Skeletal muscle satellite cell (primary cell): ENCODE measurements around the gene KRTAP5-2.
"Not testable (repeated sequence)": the region's sequence is repeated elsewhere in the genome, so short reads cannot be mapped to it uniquely, and the experiment has no call there.

Source experiments
- H3K27me3 ChIP-seq: 2 replicates; pipeline ENCODE4 v1.7.0; 2013; ENCODE audit warnings: low read length; ENCODE audit not compliant: control insufficient read depth, insufficient read depth
- H3K36me3 ChIP-seq: 2 replicates; pipeline ENCODE4 v1.7.0; 2013; ENCODE audit warnings: mild to moderate bottlenecking, control low read depth, low read length; ENCODE audit not compliant: insufficient read depth
- H3K4me1 ChIP-seq: 2 replicates; pipeline ENCODE4 v1.7.0; 2013; ENCODE audit warnings: low read length; ENCODE audit not compliant: control insufficient read depth, insufficient read depth
- H3K4me2 ChIP-seq: 2 replicates; pipeline ENCODE4 v1.7.0; 2013; ENCODE audit warnings: mild to moderate bottlenecking, low read length
- H3K4me3 ChIP-seq: 2 replicates; pipeline ENCODE4 v1.7.0; 2013; ENCODE audit warnings: low read length
- H3K9ac ChIP-seq: 2 replicates; pipeline ENCODE4 v1.7.0; 2013; ENCODE audit warnings: mild to moderate bottlenecking, low read depth, low read length, moderate library complexity
- H3K9me3 ChIP-seq: replicated peaks from 2 replicates; pipeline ENCODE4 v1.7.0; 2013; ENCODE audit warnings: mild to moderate bottlenecking, control low read depth, low read length

KRTAP5-2 gene

GRCh38 chr11:1600626-1601025, 2.5 kb upstream of the KRTAP5-2 start:
- H3K4me1 ChIP-seq = no peaks in the 10 kb centered on the region
- no peak overlapping the region for H3K4me3 ChIP-seq
- no peak overlapping the region for H3K4me2 ChIP-seq
- no peaks in the 10 kb centered on the region for H3K36me3 ChIP-seq
- H3K9me3 ChIP-seq = no peaks in the 10 kb centered on the region
- no peak overlapping the region for H3K9ac ChIP-seq
- peaks cover 75% of the 10 kb centered on the region for H3K27me3 ChIP-seq

- no peaks in the 10 kb centered on the region for H3K4me1 ChIP-seq
- no peak overlapping the region for H3K4me3 ChIP-seq
- no peak overlapping the region for H3K4me2 ChIP-seq
- H3K9me3 ChIP-seq = no peaks in the 10 kb centered on the region
- H3K9ac ChIP-seq = no peak overlapping the region
- no peaks in the 10 kb centered on the region for H3K36me3 ChIP-seq
- peaks cover 79% of the 10 kb centered on the region for H3K27me3 ChIP-seq
These were observed 722 bp upstream of the KRTAP5-2 start for GRCh38 chr11:1598816-1599215.

- not testable (repeated sequence) for H3K4me1 ChIP-seq, H3K9me3 ChIP-seq, H3K9ac ChIP-seq, H3K4me3 ChIP-seq, H3K4me2 ChIP-seq, H3K36me3 ChIP-seq
- peaks cover 81% of the 10 kb centered on the region for H3K27me3 ChIP-seq
These were observed 312 bp upstream of the KRTAP5-2 start for GRCh38 chr11:1598406-1598805.

- Histone ChIP-seq H3K4me2 (no peak overlapping the region), H3K4me1 (no peaks in the 10 kb centered on the region), H3K9ac (no peak overlapping the region), H3K9me3 (no peaks in the 10 kb centered on the region), H3K4me3 (no peak overlapping the region), H3K27me3 (peaks cover 83% of the 10 kb centered on the region), H3K36me3 (no peaks in the 10 kb centered on the region)
These were observed 632 bp downstream of the KRTAP5-2 start for GRCh38 chr11:1597331-1597993.

- H3K4me2 ChIP-seq, H3K9me3 ChIP-seq, H3K4me3 ChIP-seq, H3K36me3 ChIP-seq, H3K9ac ChIP-seq, H3K4me1 ChIP-seq: not testable (repeated sequence)
- H3K27me3 ChIP-seq = peaks cover 79% of the 10 kb centered on the region
These were observed 1.4 kb downstream of the KRTAP5-2 start for GRCh38 chr11:1596576-1597121.

- peaks cover 76% of the 10 kb centered on the region for H3K27me3 ChIP-seq
- not testable (repeated sequence) for H3K9me3 ChIP-seq
These were observed 2.0 kb downstream of the KRTAP5-2 start for GRCh38 chr11:1595994-1596575.

GRCh38 chr11:1592628-1593027, 5.5 kb downstream of the KRTAP5-2 start:
- Histone ChIP-seq H3K36me3 (no peaks in the 10 kb centered on the region), H3K4me3 (no peak overlapping the region), H3K4me2 (no peak overlapping the region), H3K9me3 (no peaks in the 10 kb centered on the region), H3K27me3 (peaks cover 64% of the 10 kb centered on the region), H3K4me1 (no peaks in the 10 kb centered on the region), H3K9ac (no peak overlapping the region)

More at GRCh38 chr11:1595994-1596575, 2.0 kb downstream of the KRTAP5-2 start:
- not testable (repeated sequence) for H3K4me2 ChIP-seq, H3K9ac ChIP-seq, H3K4me3 ChIP-seq, H3K36me3 ChIP-seq, H3K4me1 ChIP-seq

GRCh38 chr11:1589996-1590395, 8.1 kb downstream of the KRTAP5-2 start:
- Histone ChIP-seq H3K4me1 (no peaks in the 10 kb centered on the region), H3K36me3 (no peaks in the 10 kb centered on the region), H3K9me3 (no peaks in the 10 kb centered on the region), H3K4me3 (no peak overlapping the region), H3K4me2 (no peak overlapping the region), H3K27me3 (peaks cover 46% of the 10 kb centered on the region), H3K9ac (no peak overlapping the region)

GRCh38 chr11:1589191-1589963, 8.7 kb downstream of the KRTAP5-2 start:
- peaks cover 40% of the 10 kb centered on the region for H3K27me3 ChIP-seq
- not testable (repeated sequence) for H3K4me2 ChIP-seq, H3K4me1 ChIP-seq, H3K9ac ChIP-seq, H3K9me3 ChIP-seq, H3K36me3 ChIP-seq, H3K4me3 ChIP-seq

- H3K4me2 ChIP-seq = no peak overlapping the region
- H3K36me3 ChIP-seq = no peaks in the 10 kb centered on the region
- H3K4me1 ChIP-seq = no peaks in the 10 kb centered on the region
- no peak overlapping the region for H3K9ac ChIP-seq
- H3K9me3 ChIP-seq = no peaks in the 10 kb centered on the region
- H3K27me3 ChIP-seq = peaks cover 36% of the 10 kb centered on the region
- H3K4me3 ChIP-seq = no peak overlapping the region
These were observed 11.4 kb downstream of the KRTAP5-2 start for GRCh38 chr11:1586699-1587098.

- H3K4me3 ChIP-seq, H3K4me2 ChIP-seq, H3K9me3 ChIP-seq, H3K36me3 ChIP-seq, H3K9ac ChIP-seq, H3K4me1 ChIP-seq: not testable (repeated sequence)
- peaks cover 29% of the 10 kb centered on the region for H3K27me3 ChIP-seq
These were observed 13.3 kb downstream of the KRTAP5-2 start, which contains the start of gene KRTAP5-1 for GRCh38 chr11:1584661-1585370. KRTAP5-1 (minus strand) TSS chr11:1585283; CDS start chr11:1585249, 34 bp downstream.
